Measurements from ENCODE around the gene SSNA1.

The SSNA1 gene

DNA sequence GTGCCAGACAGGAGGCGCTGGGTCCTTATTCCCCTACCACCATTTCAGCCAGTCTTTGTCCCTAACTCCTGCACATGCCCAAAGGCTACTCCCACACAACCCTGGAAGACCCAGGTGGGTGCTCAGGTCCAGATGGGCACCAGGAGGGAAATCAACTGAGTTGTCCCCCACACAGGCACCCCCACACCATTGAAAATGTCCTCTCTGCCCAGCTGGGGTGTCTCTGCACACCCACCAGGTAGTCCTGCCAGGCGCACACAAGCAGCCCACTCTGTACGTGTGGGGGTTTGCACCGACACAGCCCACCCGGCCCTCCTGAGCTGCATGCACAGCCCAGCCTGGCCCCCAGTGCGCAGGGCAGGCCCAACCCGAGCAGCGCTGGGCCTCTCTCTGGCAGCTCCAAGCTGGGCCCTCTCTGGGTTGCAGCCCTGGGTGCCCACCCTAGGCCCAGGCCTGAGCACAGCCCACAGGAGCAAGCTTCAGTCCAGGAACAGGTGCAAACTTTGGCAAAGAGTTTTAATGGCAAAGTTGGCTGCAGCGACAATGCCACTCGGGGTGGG lies 31.4 kb downstream of the SSNA1 start:
- H3K4me3 ChIP-seq (ENCODE audit: low read length in 2 of 2): no peak overlapping the region
- no peak overlapping the region for H3K27ac ChIP-seq (ENCODE audit: low read length)
- peaks cover 20% of the 10 kb centered on the region for H3K4me1 ChIP-seq (ENCODE audit: control insufficient read depth, insufficient read depth, low read length)
- no peaks in the 10 kb centered on the region for H3K36me3 ChIP-seq (ENCODE audit: control insufficient read depth in 2 of 2, insufficient read depth in 2 of 2, low read length in 2 of 2)
- H3K9me3 ChIP-seq (ENCODE audit: control insufficient read depth in 2 of 2, low read length in 2 of 2): no peaks in the 10 kb centered on the region
- H3K9ac ChIP-seq (ENCODE audit: low read length in 2 of 2): no peak overlapping the region
- no peaks in the 10 kb centered on the region for H3K27me3 ChIP-seq (ENCODE audit: control insufficient read depth in 1 of 2, insufficient read depth in 2 of 2, low read length in 2 of 2)

- no peak overlapping the region for H3K27ac ChIP-seq (ENCODE audit: low read length)
- H3K4me1 ChIP-seq (ENCODE audit: control insufficient read depth, insufficient read depth, low read length): peaks cover 20% of the 10 kb centered on the region
These were observed 32.0 kb downstream of the SSNA1 start for GRCh38 chr9:137220317-137221094.

DNA sequence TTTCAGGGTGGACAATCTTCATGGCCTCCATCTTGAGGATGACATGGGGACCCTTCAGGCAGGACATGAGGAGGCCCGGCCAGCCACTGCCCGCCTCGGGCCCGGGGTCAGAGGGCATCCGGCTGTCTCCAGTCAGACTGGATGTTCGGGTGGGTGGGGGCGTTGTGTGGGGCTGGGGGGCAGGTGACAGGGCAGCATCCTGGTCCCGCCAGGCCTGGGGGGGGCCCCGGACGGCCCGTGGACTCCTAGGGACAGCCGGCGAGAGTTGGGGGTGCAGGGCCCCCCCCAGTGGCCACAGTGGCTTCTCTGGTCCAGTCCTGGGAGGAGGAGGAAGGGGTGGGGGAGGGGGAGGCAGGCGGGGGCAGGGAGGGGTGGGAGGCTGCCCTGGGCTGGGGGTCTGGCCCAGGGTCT lies 32.6 kb downstream of the SSNA1 start:
- Histone ChIP-seq H3K9me3 (ENCODE audit: control insufficient read depth in 2 of 2, low read length in 2 of 2) (no peaks in the 10 kb centered on the region), H3K9ac (ENCODE audit: low read length in 2 of 2) (no peak overlapping the region), H3K27ac (ENCODE audit: low read length) (no peak overlapping the region), H3K4me3 (ENCODE audit: low read length in 2 of 2) (peak overlapping the region in 1 of 2 donors; percentile 57), H3K27me3 (ENCODE audit: control insufficient read depth in 1 of 2, insufficient read depth in 2 of 2, low read length in 2 of 2) (no peaks in the 10 kb centered on the region), H3K36me3 (ENCODE audit: control insufficient read depth in 2 of 2, insufficient read depth in 2 of 2, low read length in 2 of 2) (no peaks in the 10 kb centered on the region), H3K4me1 (ENCODE audit: control insufficient read depth, insufficient read depth, low read length) (peaks cover 20% of the 10 kb centered on the region)

More at GRCh38 chr9:137220317-137221094, 32.0 kb downstream of the SSNA1 start:
- Histone ChIP-seq H3K36me3 (ENCODE audit: control insufficient read depth in 2 of 2, insufficient read depth in 2 of 2, low read length in 2 of 2) (no peaks in the 10 kb centered on the region), H3K27me3 (ENCODE audit: control insufficient read depth in 1 of 2, insufficient read depth in 2 of 2, low read length in 2 of 2) (no peaks in the 10 kb centered on the region), H3K9ac (ENCODE audit: low read length in 2 of 2) (no peak overlapping the region), H3K9me3 (ENCODE audit: control insufficient read depth in 2 of 2, low read length in 2 of 2) (no peaks in the 10 kb centered on the region), H3K4me3 (ENCODE audit: low read length in 2 of 2) (no peak overlapping the region)

- no peak overlapping the region for H3K9ac ChIP-seq (ENCODE audit: low read length in 2 of 2)
- no peaks in the 10 kb centered on the region for H3K27me3 ChIP-seq (ENCODE audit: control insufficient read depth in 1 of 2, insufficient read depth in 2 of 2, low read length in 2 of 2)
- H3K4me3 ChIP-seq (ENCODE audit: low read length in 2 of 2): peak overlapping the region in 1 of 2 donors; percentile 57
- H3K9me3 ChIP-seq (ENCODE audit: control insufficient read depth in 2 of 2, low read length in 2 of 2): no peaks in the 10 kb centered on the region
- peaks cover 20% of the 10 kb centered on the region for H3K4me1 ChIP-seq (ENCODE audit: control insufficient read depth, insufficient read depth, low read length)
- H3K27ac ChIP-seq (ENCODE audit: low read length): no peak overlapping the region
- no peaks in the 10 kb centered on the region for H3K36me3 ChIP-seq (ENCODE audit: control insufficient read depth in 2 of 2, insufficient read depth in 2 of 2, low read length in 2 of 2)
These were observed 33.1 kb downstream of the SSNA1 start for GRCh38 chr9:137221506-137222111.

DNA sequence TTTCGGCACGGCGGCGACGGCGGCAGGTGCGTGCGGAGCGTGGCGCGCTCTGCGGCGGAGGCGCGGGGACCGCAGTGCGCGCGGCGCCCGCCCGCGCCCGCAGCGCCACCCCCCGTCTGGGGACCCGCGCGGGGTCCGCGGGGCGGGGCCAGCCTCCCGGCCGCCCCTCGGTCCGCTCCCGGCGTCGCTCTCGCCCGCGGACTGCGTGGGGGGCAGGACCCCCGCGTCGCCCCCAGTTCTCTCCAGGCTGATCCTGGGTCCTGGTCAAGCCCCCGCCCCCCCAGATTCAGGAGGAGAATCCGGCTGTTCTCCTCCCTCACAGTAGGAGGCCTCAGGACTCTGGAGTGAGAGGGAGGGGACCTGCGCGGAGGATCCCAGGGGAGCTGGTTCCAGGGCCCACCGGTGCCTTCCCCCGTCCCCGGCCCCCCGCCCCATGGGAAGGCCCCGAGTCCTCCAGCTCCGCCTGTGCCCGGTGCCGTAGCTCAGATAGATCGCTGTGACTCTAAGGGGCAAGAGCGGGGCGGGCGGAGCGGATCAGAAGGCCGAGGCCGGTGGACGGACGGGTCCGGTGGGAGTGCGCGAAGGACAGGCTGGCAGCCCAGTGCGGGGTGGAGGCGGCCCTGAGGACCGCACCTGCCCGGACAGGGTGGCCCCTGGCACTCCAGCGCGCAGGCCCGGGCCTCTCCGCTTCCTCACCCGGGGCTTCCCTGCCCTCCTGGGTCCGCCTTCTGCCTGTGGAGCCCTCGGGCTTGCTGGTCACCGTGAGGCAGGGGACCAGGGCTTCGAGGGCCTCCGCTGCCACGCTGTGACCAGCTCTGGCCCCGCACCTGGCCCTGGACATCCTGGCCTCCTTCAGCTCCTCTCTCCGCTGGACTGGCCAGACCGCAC lies 34.0 kb downstream of the SSNA1 start, which contains the start of gene RNF208:
TSS of gene RNF208 (minus strand) at position 51 of the 888 bp plus-strand sequence. CDS start 1,028 bp downstream, outside the sequence.
- Histone ChIP-seq H3K36me3 (ENCODE audit: control insufficient read depth in 2 of 2, insufficient read depth in 2 of 2, low read length in 2 of 2) (no peaks in the 10 kb centered on the region), H3K4me3 (ENCODE audit: low read length in 2 of 2) (peak within 1 kb of the TSS; percentile 76 to 78), H3K4me1 (ENCODE audit: control insufficient read depth, insufficient read depth, low read length) (peaks cover 21% of the 10 kb centered on the region), H3K9me3 (ENCODE audit: control insufficient read depth in 2 of 2, low read length in 2 of 2) (no peaks in the 10 kb centered on the region), H3K27me3 (ENCODE audit: control insufficient read depth in 1 of 2, insufficient read depth in 2 of 2, low read length in 2 of 2) (peaks cover 3 to 5% of the 10 kb centered on the region in 2 donors), H3K27ac (ENCODE audit: low read length) (peak within 1 kb of the TSS; percentile 80), H3K9ac (ENCODE audit: low read length in 2 of 2) (peak within 1 kb of the TSS; percentile 72 to 81)

DNA sequence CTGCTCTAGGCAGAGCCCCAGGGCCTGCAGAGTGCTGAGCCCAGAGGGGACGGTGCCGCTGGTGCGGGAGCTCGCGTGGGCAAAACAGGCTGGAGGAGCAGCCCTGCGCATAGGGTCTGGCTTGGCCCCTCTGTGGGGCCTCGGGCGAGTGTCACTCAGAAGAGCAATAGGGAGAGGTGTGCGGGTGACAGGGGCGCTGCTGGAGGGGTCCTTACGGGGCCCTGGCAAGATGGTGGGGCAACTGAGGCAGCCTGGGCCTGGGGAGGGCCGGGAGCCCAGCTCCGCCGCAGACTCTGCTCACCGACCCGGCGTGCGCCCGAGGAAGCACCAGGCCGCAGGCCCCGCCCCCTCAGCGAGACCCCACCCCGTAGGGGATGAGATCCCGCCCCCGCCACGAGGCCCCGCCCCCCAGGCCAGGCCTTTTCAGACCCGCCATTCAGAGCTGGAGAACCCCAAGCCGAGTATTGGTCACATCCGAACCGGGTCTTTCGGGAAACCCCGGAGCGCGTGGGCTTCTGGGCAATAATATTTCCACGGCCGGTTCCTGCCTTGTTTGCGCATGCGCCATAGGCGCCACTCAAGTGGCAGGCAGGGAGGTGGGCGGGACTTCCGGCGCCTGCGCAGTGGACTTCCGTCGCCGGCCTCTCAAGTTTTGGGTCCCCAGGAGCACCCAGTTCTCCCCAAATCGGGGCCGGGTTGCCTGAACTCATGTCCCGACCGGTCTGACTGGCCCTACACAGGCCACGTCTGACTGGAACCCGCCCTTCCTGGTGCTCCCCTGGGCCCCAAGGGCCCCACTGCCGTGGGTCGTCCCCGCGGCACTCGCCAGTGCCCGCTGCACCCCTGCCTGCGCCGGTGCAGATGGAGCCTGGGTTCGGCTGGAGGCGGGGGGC lies 34.8 kb downstream of the SSNA1 start:
- H3K4me1 ChIP-seq (ENCODE audit: control insufficient read depth, insufficient read depth, low read length): peaks cover 23% of the 10 kb centered on the region

GRCh38 chr9:137224830-137225694 lies 36.6 kb downstream of the SSNA1 start, which contains the start of gene CYSRT1:
TSS of gene CYSRT1 (plus strand) at chr9:137225174. CDS start at chr9:137225622, 448 bp downstream.
- peaks cover 23% of the 10 kb centered on the region for H3K4me1 ChIP-seq (ENCODE audit: control insufficient read depth, insufficient read depth, low read length)
- H3K27ac ChIP-seq (ENCODE audit: low read length): peak within 1 kb of the TSS; percentile 85
- peak within 1 kb of the TSS; percentile 86 to 93 for H3K9ac ChIP-seq (ENCODE audit: low read length in 2 of 2)
- no peaks in the 10 kb centered on the region for H3K36me3 ChIP-seq (ENCODE audit: control insufficient read depth in 2 of 2, insufficient read depth in 2 of 2, low read length in 2 of 2)
- peak within 1 kb of the TSS; percentile 83 to 88 for H3K4me3 ChIP-seq (ENCODE audit: low read length in 2 of 2)
- H3K27me3 ChIP-seq (ENCODE audit: control insufficient read depth in 1 of 2, insufficient read depth in 2 of 2, low read length in 2 of 2): peaks cover 20 to 23% of the 10 kb centered on the region in 2 donors
- no peaks in the 10 kb centered on the region for H3K9me3 ChIP-seq (ENCODE audit: control insufficient read depth in 2 of 2, low read length in 2 of 2)

More for the DNA sequence above, 34.8 kb downstream of the SSNA1 start:
- Histone ChIP-seq H3K4me3 (ENCODE audit: low read length in 2 of 2) (peak overlapping the region; percentile 83 to 88), H3K9me3 (ENCODE audit: control insufficient read depth in 2 of 2, low read length in 2 of 2) (no peaks in the 10 kb centered on the region), H3K36me3 (ENCODE audit: control insufficient read depth in 2 of 2, insufficient read depth in 2 of 2, low read length in 2 of 2) (no peaks in the 10 kb centered on the region), H3K9ac (ENCODE audit: low read length in 2 of 2) (peak overlapping the region; percentile 86 to 93), H3K27me3 (ENCODE audit: control insufficient read depth in 1 of 2, insufficient read depth in 2 of 2, low read length in 2 of 2) (peaks cover 5 to 7% of the 10 kb centered on the region in 2 donors), H3K27ac (ENCODE audit: low read length) (peak overlapping the region; percentile 85)

DNA sequence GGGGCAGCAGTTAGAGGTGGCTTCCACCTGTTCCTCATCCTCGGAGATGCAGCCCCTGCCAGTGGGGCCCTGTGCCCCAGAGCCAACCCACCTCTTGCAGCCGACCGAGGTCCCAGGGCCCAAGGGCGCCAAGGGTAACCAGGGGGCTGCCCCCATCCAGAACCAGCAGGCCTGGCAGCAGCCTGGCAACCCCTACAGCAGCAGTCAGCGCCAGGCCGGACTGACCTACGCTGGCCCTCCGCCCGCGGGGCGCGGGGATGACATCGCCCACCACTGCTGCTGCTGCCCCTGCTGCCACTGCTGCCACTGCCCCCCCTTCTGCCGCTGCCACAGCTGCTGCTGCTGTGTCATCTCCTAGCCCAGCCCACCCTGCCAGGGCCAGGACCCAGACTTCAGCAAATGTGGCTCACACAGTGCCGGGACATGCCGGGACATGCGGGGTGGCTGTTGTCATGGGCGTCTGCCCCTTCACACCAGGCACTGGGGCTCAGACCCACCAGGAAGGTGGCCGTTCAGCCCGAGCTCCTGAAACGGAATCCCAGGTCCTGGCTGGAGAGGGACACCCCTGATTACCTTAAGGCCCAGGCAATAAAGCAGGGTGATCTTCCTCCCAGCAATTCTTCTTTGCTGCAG lies 37.3 kb downstream of the SSNA1 start:
- H3K36me3 ChIP-seq (ENCODE audit: control insufficient read depth in 2 of 2, insufficient read depth in 2 of 2, low read length in 2 of 2): no peaks in the 10 kb centered on the region
- H3K9me3 ChIP-seq (ENCODE audit: control insufficient read depth in 2 of 2, low read length in 2 of 2): no peaks in the 10 kb centered on the region
- H3K4me3 ChIP-seq (ENCODE audit: low read length in 2 of 2): no peak overlapping the region
- H3K9ac ChIP-seq (ENCODE audit: low read length in 2 of 2): no peak overlapping the region
- no peak overlapping the region for H3K27ac ChIP-seq (ENCODE audit: low read length)
- peaks cover 23% of the 10 kb centered on the region for H3K4me1 ChIP-seq (ENCODE audit: control insufficient read depth, insufficient read depth, low read length)
- H3K27me3 ChIP-seq (ENCODE audit: control insufficient read depth in 1 of 2, insufficient read depth in 2 of 2, low read length in 2 of 2): peaks cover 22 to 30% of the 10 kb centered on the region in 2 donors

Measured in stomach smooth muscle (tissue), 2 donors.